D721Med (cell line): ENCODE data around the gene FOXC2.

Source experiments
- DNase-seq: peaks from one replicate; pipeline ENCODE4 v3.0.0; 2011; ENCODE audit warnings: low spot score; ENCODE audit not compliant: insufficient read length
- FAIRE-seq: peaks from 2 replicates; lab custom pipeline; 2011; peaks lifted over from hg19 to GRCh38; lab: Jason Lieb, UNC
- TF ChIP-seq, protein P1 (sequence below): IDR thresholded peaks from 2 replicates; pipeline ENCODE4 v1.5.1; 2012; ENCODE audit warnings: mild to moderate bottlenecking, control low read depth; ENCODE audit not compliant: insufficient read depth; ENCODE audit errors: missing control alignments

The FOXC2 gene

DNA sequence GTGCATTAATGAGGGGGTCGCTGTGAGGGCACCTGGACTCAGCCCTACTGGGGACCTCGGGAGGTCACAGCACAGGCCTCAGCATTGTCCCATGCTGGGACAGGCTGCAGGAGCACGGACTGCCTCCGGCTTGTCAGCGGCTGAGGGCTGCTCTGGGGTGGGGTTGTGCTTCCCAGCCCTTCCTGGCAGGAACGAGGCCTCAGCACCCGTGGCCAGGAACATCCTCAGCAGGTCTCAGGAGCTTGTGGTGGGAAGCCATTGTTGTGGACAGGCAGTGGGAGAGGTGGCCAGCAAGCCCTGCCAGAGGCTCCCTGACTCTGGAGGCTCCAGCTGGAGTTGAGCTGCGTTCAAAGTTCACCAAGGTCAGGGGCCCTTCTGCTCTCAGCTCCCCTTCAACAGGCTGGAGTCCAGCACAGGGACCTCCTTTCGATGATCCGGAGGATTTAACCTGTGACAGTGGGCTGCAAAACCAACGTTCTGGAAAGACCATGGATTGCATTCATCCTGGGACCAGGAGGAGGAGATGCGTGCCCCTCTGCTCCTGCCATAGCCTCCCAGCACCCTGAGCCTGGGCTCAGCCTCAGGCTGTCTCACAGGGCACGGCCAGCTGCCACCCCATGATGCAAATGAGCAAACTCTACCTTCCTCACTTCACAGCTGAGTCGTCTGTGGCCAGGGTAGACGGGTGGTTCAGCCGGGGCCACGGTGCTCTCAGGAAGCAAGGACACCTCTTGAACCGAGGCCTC lies 44.3 kb downstream of the FOXC2 start:
- DNase-seq (no peak), FAIRE-seq (no peak)
- TF ChIP-seq, protein P1, sequence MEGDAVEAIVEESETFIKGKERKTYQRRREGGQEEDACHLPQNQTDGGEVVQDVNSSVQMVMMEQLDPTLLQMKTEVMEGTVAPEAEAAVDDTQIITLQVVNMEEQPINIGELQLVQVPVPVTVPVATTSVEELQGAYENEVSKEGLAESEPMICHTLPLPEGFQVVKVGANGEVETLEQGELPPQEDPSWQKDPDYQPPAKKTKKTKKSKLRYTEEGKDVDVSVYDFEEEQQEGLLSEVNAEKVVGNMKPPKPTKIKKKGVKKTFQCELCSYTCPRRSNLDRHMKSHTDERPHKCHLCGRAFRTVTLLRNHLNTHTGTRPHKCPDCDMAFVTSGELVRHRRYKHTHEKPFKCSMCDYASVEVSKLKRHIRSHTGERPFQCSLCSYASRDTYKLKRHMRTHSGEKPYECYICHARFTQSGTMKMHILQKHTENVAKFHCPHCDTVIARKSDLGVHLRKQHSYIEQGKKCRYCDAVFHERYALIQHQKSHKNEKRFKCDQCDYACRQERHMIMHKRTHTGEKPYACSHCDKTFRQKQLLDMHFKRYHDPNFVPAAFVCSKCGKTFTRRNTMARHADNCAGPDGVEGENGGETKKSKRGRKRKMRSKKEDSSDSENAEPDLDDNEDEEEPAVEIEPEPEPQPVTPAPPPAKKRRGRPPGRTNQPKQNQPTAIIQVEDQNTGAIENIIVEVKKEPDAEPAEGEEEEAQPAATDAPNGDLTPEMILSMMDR: no peak

- TF ChIP-seq, protein P1: no peak
- no peak for DNase-seq
- no peak for FAIRE-seq
Observed at GRCh38 chr16:86611525-86611855, 44.9 kb downstream of the FOXC2 start.

- TF ChIP-seq, protein P1: no peak
- no peak for DNase-seq
- no peak for FAIRE-seq
Observed at GRCh38 chr16:86611941-86612340, 45.3 kb downstream of the FOXC2 start.

- TF ChIP-seq, protein P1: no peak
- DNase-seq: no peak
- no peak for FAIRE-seq
Observed at GRCh38 chr16:86614699-86615098, 48.1 kb downstream of the FOXC2 start.

DNA sequence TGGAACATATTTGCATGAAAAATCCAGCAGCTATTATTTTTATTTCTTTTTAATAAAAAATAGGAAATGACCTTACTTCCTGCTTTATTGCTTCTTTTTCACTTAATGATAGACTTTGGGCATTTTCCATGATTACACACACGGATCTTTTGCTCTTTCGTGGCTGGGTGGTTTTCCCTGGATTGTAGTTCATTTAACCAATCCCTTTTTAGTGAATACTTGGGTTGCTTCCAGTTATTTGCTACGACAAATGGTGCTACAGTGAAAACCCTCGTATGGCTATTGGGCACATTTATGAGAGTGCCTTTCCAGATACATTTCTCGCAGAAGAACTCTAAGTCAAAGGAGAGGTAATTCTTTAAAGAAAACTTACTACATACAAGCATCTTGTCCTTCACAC lies 50.3 kb downstream of the FOXC2 start:
- TF ChIP-seq, protein P1: no peak
- DNase-seq: no peak
- FAIRE-seq: no peak

DNA sequence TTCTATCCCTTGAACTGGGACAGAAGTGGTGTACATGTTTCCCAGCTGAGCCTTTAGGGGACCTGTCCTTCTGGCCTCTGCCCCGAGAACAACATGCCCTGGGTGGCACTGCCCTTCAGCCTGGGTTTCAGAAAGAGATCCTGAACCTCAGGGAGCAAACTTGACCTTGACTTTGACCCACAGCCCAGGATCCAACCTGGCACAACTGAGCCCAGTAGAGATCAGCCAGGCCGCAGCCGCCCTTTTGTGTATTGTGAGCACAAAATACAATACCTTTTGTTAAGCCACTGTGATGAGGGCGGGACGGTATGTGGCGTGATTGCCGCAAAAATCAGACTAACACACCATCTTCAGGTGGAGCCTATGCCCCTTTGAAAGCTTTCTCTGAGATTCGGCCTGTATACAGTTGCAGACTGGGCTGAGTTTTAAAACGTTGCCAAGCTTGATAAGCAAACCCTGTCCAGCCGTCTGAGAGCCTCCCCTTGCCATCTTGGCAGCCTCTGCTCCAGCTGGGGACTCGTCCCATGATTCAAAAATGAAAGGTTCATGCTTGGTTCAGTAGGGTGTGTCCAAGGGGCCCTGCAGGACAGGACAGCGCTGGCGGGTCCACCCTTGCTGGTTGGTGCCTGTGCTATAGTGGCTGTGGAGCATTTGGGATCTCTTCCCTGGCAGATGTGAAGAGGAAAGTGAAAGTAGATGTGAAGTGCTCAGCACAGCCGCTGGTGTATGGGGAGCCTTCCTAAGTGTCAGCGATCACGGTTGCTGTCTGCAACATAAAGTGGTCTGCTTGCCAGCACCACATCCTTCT lies 52.0 kb downstream of the FOXC2 start:
- FAIRE-seq (no peak), DNase-seq (no peak)
- TF ChIP-seq, protein P1: no peak
